Sciatic nerve (tissue), 2 donors: Measurements from ENCODE around the gene CATSPERZ. TPM values are rescaled to one million over a fixed set of nuclear protein-coding genes. Genes with fewer than 3 reads are reported as not detected.

Experiments used
- ATAC-seq: fragments of 200-7000 bp; cut with Tn5 transposase; one replicate; pipeline ENCODE4 v1.9.1; 2020; ENCODE audit warnings: mild to moderate bottlenecking, moderate library complexity
- DNase-seq: peaks from one replicate; pipeline ENCODE4 v3.0.0-alpha.2; 2020; ENCODE audit warnings: low spot score
- intact Hi-C: fragments of 100-400 bp; cut with DNase I; formaldehyde crosslinking; loops from one replicate; pipeline ENCODE4 v1.14.2; 2022
- total RNA-seq: library from RNA; stranded (reverse); fragmentation: NEBNext Ultra II Directional; extraction: Animal tissue kit (Norgen Biotek cat#: 25700); gene quantifications from one replicate; pipeline ENCODE4 v1.2.1, GENCODE V29; 2021
- donor health status: DM: no; HTN: no; CAD: no.
- donor health status: DM: no; HTN: no; CAD: no.

The CATSPERZ gene
- total RNA-seq, result not detected

GRCh38 chr11:64299847-64300648 is at the start of gene CATSPERZ:
CATSPERZ (plus strand) TSS chr11:64300358; CDS start chr11:64300411, 53 bp downstream.
- no peak for ATAC-seq
- intact Hi-C loops, result loop anchor here (10.0 kb wide), 2 partner anchors 95 to 305 kb away; partner anchors contain the start of gene FERMT3
- no peak for DNase-seq

DNA sequence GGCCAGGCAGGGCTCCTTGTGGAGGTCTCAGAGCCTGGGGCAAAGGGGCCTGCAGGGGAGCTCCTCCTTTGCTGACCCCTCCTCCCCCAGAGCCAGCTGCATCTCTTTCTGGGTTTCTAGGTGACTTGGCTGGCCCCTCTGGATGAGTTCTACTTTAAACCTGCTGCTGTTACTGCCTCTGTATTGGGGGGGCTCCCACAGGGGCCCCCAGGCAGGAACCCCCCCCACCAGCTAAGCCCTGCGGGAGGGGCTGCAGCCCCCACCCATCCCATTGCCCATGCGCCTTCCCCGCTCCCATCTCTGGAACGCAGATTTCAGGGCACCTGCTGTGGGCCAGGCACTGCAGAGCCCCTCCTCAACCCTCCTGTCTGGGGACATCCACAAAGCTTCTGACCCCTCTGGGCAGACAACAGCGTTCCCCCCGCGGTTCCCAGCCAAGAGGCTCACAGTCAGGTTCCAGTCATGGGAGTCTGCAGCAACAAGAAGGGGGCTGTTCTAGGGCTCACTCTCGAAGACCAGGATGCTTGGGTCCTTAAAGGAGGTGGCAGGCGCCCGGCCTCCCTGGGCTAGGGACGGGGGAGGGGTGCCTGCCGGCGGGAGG is 49.6 kb upstream of the CATSPERZ start:
- ATAC-seq, result no peak

GRCh38 chr11:64251016-64251752 is 49.0 kb upstream of the CATSPERZ start, which contains the start of gene PLCB3:
PLCB3 (plus strand) TSS chr11:64251530; CDS start chr11:64251650, 120 bp downstream.
- peak; percentile 40 for ATAC-seq
- intact Hi-C loops, result no loop called here
- peak; percentile 78 for DNase-seq

More for the DNA sequence above, 49.6 kb upstream of the CATSPERZ start:
- no peak for DNase-seq
- intact Hi-C loops, result no loop called here

- intact Hi-C loops, result no loop called here
- peak; percentile 0 for ATAC-seq
- DNase-seq, result no peak
Observed at GRCh38 chr11:64251753-64252002, 48.5 kb upstream of the CATSPERZ start.

DNA sequence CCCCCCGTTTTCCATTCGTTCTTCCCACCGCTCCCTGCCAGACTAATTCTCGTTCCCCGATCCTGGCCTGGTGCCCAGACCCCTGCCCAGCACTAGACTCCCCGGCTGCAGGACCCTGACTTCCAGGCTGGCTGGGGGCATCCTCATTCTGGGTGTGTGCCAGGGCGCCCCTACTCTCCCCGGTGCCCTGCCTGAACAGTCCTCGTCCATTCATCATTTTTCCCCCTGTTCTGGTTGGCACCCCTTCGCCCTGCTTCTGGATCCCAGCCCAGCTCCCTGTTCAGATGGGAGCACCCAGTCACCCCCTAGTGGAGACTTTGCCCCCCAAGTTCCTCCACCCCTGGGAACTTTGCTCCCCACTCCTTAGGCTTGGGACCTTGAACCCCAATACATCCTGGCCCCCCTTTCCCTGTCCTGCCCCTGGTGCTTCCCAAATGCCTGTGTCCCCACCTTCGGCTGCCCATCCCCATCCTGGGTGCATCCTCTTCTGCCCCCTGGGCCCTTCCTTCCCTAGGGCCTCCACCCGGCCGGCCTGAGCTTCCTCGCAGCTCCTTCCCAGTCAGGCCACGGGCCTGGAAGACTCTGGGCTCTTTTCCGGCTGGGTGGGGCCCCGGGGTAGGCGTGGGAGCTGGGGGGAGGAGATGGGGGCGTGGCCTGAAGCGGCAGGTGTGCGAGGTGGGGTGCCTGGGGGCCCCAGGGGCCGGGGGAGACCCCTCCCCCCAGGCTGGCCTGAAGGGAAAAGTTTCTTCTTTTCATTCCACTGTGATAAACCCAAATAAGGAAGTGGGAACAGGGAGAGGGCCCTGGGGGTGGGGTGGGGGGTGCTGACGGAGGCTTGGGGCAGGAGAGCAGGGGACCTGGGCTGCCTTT is 47.9 kb upstream of the CATSPERZ start:
- ATAC-seq (peak; percentile 22), DNase-seq (peak; percentile 81)
- intact Hi-C loops, result no loop called here

DNA sequence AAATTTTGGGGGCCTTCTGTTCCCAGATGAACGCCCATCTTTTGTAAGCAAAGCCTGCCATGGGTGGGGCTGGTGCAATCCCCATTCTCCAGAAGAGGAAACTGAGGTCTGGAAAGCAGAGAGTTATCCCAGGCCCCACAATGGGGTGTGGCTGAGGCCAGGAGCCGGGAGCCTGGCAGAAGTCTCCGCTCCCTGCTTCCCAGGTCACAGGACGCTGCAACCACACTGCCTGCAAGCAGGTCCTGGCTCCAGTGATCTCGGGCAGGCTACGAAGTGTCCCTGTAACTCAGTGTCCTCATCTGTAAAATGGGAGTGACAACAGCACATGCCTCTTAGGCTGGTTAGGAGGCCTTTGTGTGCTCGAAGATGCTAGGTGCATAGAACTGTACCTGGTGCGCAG is 47.1 kb upstream of the CATSPERZ start:
- DNase-seq, result no peak
- no peak for ATAC-seq
- intact Hi-C loops, result no loop called here

DNA sequence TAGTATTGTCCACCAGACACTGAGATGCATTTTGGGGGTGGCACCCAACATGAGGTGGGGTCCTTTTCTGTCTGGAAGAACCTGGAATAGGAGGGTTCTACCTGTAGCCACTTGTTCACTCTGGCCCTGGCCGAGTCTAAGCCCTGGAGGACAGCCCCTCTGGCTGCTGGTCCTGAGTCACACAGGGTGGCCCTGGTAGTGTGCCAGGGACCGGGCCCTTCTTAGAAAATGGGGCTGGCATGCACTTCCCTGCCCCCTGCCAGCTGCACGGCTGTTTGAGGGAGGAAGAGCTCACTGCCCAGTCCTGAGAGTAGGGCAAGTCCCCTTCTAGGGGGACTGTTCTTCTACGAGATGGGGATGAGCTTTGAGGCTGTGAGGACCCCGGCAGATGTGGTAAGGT is 46.7 kb upstream of the CATSPERZ start:
- DNase-seq (no peak), ATAC-seq (no peak)
- intact Hi-C loops, result no loop called here

GRCh38 chr11:64254326-64254725 is 45.8 kb upstream of the CATSPERZ start:
- intact Hi-C loops, result no loop called here
- DNase-seq (no peak), ATAC-seq (no peak)

DNA sequence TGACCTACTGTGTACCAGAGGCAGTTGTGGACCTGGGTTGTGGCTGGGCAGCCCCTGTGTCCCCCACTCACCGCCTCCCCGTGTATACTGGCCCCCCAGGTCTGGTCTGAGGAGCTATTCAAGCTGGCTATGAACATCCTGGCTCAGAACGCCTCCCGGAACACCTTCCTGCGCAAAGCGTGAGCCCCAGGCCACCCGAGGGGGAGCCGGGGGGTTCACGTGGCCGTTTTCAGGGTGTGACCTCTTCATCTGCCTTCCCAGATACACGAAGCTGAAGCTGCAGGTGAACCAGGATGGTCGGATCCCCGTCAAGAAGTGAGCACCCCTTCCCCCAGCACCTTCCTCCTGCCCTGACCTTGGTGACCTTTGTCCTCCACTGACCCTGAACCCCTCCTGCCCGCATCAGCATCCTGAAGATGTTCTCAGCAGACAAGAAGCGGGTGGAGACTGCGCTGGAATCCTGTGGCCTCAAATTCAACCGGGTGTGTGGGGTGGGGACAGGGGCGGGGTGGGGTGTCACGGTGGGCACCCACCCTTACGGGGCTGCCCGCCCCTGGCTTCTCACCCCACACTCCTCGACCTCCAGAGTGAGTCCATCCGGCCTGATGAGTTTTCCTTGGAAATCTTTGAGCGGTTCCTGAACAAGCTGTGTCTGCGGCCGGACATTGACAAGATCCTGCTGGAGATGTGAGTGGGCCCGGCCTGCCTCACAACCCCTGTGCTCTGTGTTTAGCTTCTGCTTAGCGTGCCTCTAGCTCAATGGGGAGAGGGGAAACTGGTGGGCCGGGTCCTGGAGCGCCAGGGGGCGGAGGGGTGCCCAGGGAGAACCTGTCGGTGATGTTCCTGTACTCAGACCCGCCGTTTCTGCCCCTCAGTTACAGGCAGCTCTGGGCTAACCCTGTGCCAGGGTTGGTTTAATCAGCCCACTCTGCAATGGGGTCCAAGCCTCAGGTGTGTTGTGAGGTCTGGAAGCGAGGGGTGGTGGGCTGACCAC is 44.7 kb upstream of the CATSPERZ start:
- ATAC-seq, result no peak
- DNase-seq, result no peak
- intact Hi-C loops, result no loop called here

DNA sequence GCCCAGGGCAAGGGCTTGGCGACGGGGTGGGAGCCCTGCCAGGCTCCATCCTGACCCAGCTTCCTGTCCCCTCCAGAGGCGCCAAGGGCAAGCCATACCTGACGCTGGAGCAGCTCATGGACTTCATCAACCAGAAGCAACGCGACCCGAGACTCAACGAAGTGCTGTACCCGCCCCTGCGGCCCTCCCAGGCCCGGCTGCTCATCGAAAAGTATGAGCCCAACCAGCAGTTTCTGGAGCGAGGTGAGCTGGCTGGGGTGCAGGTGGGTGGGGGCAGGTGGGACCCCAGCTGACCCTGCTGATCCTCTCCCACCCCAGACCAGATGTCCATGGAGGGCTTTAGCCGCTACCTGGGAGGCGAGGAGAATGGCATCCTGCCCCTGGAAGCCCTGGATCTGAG is 43.9 kb upstream of the CATSPERZ start:
- DNase-seq (no peak), ATAC-seq (no peak)
- intact Hi-C loops, result no loop called here

GRCh38 chr11:64258356-64258755 is 41.8 kb upstream of the CATSPERZ start:
- no peak for DNase-seq
- ATAC-seq, result no peak
- intact Hi-C loops, result no loop called here

- DNase-seq, result no peak
- intact Hi-C loops, result no loop called here
- ATAC-seq, result no peak
Observed at GRCh38 chr11:64258946-64259532, 41.1 kb upstream of the CATSPERZ start.

DNA sequence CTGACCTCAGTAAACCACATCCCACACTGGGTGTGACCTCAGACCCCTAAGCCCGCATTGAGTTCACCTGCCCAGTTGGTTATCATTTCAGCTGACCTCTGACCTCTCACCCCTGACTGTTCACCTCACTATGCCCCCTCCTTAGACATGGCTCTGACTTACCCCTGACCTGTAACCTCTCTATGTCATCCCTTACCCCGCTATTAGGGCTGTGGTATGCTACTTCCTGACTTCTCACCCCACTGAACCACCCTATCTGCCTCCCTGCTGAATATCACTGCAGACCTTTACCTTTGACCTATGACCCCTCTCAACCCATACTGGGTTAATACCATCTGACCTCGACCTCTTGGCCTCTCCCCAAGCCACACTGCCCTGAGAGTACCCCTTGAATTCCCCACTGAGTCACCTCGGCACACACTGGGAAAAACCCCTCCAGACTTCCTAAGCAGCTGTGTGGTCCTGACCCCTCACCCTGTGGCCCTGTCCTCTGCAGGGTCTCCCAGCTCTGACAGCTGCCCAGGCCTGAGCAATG is 40.6 kb upstream of the CATSPERZ start:
- intact Hi-C loops, result no loop called here
- DNase-seq (no peak), ATAC-seq (no peak)

DNA sequence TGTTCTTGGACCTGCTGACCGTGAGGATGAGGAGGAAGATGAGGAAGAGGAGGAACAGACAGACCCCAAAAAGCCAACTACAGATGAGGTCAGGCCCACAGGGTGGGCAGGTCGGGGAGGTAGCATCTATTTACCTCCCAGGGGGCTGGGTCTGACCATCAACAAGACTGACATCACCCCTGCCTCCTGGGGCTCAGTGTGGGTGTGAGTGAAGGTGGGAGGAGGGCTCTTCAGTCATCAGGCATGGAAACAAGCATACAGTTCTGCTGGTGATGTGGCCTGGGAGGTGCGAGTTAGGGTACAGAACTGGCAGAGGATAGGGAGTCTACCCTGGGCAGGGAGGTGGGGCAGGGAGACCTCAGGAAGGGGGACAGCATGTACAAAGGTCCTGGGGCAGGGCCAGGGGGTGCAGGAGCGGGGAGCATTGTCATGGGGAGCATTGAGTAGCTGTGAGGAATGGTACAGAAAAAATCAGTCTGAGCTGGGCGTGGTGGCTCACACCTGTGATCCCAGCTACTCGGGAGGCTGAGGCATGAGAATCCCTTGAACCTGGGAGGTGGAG is 39.9 kb upstream of the CATSPERZ start:
- intact Hi-C loops, result no loop called here
- DNase-seq (no peak), ATAC-seq (no peak)

DNA sequence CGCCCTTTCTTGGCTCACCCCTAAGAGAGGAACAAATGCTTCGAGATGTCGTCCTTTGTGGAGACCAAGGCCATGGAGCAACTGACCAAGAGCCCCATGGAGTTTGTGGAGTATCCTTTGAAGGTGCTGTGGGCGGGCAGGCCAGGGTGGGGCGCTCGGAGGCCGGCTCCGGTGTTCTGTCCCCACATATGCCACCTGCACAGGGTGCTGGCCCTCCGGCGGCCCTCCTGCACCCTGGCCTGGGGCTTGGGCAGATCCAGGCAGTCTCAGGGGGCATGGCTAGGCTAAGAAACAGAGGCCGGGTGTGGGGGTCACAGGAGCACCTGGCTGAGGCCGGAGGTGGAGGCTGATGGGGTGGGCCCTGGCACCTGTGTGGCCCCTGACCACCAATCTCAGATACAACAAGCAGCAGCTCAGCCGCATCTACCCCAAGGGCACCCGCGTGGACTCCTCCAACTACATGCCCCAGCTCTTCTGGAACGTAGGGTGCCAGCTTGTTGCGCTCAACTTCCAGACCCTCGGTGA is 38.5 kb upstream of the CATSPERZ start:
- ATAC-seq, result no peak
- intact Hi-C loops, result no loop called here
- no peak for DNase-seq

- DNase-seq (no peak), ATAC-seq (no peak)
- intact Hi-C loops, result no loop called here
Observed at GRCh38 chr11:64262271-64263002, 37.7 kb upstream of the CATSPERZ start.
